Effector memory CD4-positive, alpha-beta T cell (primary cell): Measurements from ENCODE around the gene CCR5.
A peak's percentile ranks its signal among the peaks of the same experiment; 100 is the strongest.

Experiments used
- DNase-seq, 3 donors: peaks; one replicate each; pipeline ENCODE4 v3.0.0-alpha.2; 2020
- H3K27ac ChIP-seq: 2 replicates; pipeline ENCODE4 v1.7.0; 2013; ENCODE audit warnings: mild to moderate bottlenecking, low read length, moderate library complexity; ENCODE audit not compliant: insufficient read depth, poor library complexity, severe bottlenecking
- H3K27me3 ChIP-seq: replicated peaks from 2 replicates; pipeline ENCODE4 v1.7.0; 2013; ENCODE audit warnings: mild to moderate bottlenecking, low read length; ENCODE audit not compliant: insufficient read depth, control insufficient read depth, poor library complexity, severe bottlenecking
- H3K36me3 ChIP-seq: 2 replicates; pipeline ENCODE4 v1.7.0; 2013; ENCODE audit warnings: mild to moderate bottlenecking, low read length, moderate library complexity; ENCODE audit not compliant: control insufficient read depth, insufficient read depth
- H3K4me1 ChIP-seq: 2 replicates; pipeline ENCODE4 v1.7.0; 2013; ENCODE audit warnings: low read length, mild to moderate bottlenecking; ENCODE audit not compliant: control insufficient read depth, insufficient read depth, poor library complexity, severe bottlenecking
- H3K4me3 ChIP-seq: 2 replicates; pipeline ENCODE4 v1.7.0; 2013; ENCODE audit warnings: low read length, low read depth, mild to moderate bottlenecking; ENCODE audit not compliant: insufficient read depth, poor library complexity, severe bottlenecking
- H3K9me3 ChIP-seq: 2 replicates; pipeline ENCODE4 v1.7.0; 2013; ENCODE audit warnings: mild to moderate bottlenecking, low read length, moderate library complexity; ENCODE audit not compliant: control insufficient read depth

CCR5 gene

DNA sequence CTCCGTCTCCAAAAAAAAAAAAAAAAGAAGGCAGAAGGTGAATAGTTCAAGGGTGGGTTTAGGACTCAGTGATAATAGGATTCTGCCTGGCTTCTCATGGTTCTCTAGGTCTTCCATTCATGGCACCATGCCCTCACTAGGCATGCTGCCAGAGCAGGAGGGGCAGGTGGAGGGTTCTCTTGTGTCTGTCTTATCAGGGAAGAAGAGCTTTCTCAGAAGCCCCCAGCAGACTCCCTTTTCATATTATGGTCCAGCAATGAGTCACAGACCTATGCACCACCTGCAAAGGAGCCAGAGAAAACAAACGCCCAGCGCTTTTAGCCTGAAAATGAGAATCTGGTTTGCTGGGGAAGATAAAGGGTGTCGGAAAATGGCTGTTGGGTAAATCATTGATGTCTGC, 13.8 kb upstream of the CCR5 start:
- H3K27me3 ChIP-seq: no peaks in the 10 kb centered on the region
- no peak overlapping the region for H3K27ac ChIP-seq
- DNase-seq: no peak
- peak overlapping the region; percentile 9 for H3K4me3 ChIP-seq
- H3K9me3 ChIP-seq: no peaks in the 10 kb centered on the region
- H3K4me1 ChIP-seq: peaks cover 18% of the 10 kb centered on the region
- H3K36me3 ChIP-seq: no peaks in the 10 kb centered on the region

DNA sequence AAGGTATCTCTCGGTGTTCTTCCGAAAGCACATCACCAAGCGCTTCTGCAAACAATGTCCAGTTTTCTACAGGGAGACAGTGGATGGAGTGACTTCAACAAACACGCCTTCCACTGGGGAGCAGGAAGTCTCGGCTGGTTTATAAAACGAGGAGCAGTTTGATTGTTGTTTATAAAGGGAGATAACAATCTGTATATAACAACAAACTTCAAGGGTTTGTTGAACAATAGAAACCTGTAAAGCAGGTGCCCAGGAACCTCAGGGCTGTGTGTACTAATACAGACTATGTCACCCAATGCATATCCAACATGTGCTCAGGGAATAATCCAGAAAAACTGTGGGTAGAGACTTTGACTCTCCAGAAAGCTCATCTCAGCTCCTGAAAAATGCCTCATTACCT, 12.3 kb upstream of the CCR5 start:
- Histone ChIP-seq H3K9me3 (no peaks in the 10 kb centered on the region), H3K27me3 (no peaks in the 10 kb centered on the region), H3K4me1 (peaks cover 12% of the 10 kb centered on the region), H3K27ac (no peak overlapping the region), H3K4me3 (no peak overlapping the region), H3K36me3 (no peaks in the 10 kb centered on the region)
- DNase-seq: no peak

DNA sequence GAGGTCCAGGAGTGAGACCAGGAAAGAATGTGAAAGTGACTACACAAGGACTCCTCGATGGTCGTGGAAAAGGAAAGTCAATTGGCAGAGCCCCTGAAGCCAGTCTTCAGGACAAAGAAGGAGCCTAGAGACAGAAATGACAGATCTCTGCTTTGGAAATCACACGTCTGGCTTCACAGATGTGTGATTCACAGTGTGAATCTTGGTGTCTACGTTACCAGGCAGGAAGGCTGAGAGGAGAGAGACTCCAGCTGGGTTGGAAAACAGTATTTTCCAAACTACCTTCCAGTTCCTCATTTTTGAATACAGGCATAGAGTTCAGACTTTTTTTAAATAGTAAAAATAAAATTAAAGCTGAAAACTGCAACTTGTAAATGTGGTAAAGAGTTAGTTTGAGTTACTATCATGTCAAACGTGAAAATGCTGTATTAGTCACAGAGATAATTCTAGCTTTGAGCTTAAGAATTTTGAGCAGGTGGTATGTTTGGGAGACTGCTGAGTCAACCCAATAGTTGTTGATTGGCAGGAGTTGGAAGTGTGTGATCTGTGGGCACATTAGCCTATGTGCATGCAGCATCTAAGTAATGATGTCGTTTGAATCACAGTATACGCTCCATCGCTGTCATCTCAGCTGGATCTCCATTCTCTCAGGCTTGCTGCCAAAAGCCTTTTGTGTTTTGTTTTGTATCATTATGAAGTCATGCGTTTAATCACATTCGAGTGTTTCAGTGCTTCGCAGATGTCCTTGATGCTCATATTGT, 10.8 kb upstream of the CCR5 start:
- H3K4me3 ChIP-seq: peak overlapping the region; percentile 16
- H3K36me3 ChIP-seq: no peaks in the 10 kb centered on the region
- peak overlapping the region; percentile 45 for H3K27ac ChIP-seq
- no peaks in the 10 kb centered on the region for H3K27me3 ChIP-seq
- peaks cover 12% of the 10 kb centered on the region for H3K4me1 ChIP-seq
- H3K9me3 ChIP-seq: no peaks in the 10 kb centered on the region
- no peak for DNase-seq

DNA sequence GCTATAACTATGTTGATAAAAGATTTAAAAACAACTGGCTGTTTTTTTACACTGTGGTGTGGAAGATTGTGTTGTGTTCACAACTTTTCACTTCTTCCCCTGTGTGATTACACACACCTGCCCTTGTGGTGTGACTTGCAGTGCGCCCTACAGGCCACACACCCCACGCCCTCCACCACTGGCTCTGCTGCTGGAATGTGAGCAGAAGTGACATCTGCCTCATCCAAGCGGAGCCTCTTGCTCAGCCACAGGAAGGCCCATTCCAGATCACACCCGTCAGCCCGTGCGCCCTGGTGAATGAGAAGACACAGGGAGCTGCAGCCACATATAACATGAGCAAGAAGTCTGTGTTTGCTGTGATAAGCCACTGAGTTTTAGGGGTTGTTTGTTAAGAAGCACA, 9.8 kb upstream of the CCR5 start:
- Histone ChIP-seq H3K27ac (peak overlapping the region; percentile 41), H3K9me3 (no peaks in the 10 kb centered on the region), H3K4me3 (no peak overlapping the region), H3K4me1 (peaks cover 12% of the 10 kb centered on the region), H3K36me3 (no peaks in the 10 kb centered on the region), H3K27me3 (no peaks in the 10 kb centered on the region)
- DNase-seq: no peak

DNA sequence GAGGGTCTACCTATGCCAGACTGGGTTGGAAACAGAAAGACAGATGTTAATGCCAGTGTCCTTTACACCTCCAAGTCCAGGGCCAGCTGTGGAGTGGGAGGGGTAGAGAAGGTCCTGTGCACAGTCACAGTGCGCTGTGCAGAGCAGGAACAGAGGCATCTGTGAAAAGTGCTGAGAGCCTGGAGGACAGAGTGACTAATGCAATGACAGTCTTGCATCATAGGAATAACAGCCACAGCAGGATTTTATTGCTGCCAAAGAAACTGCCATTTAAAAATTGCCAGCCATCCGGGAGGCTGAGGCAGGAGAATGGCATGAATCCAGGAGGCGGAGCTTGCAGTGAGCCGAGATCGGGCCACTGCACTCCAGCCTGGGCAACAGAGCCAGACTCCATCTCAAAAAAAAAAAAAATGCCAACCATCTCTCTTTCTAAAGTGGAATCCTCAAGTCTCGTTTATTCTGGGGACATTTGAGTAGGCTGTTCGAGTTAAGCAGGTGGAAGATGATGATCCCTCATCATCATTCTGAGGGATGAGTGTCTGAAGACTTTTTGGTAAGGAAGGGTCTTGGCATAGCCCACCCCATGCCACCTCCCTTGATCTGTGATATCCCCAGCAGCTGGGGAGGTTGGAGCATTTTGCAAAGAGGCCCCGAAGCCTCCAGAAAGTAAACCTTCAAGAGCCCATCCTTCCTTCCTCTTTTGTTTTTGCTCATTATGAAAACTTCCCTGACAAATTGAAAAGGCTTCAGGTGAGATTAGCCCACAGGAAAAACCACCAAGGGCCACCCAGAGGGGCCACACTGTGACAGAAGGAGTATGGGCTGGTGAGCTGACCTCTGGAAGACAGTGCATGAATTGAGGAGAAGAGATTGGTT, 9.1 kb upstream of the CCR5 start:
- no peak overlapping the region for H3K27ac ChIP-seq
- no peaks in the 10 kb centered on the region for H3K27me3 ChIP-seq
- no peak overlapping the region for H3K4me3 ChIP-seq
- no peaks in the 10 kb centered on the region for H3K9me3 ChIP-seq
- H3K36me3 ChIP-seq: no peaks in the 10 kb centered on the region
- peaks cover 12% of the 10 kb centered on the region for H3K4me1 ChIP-seq
- DNase-seq: no peak

DNA sequence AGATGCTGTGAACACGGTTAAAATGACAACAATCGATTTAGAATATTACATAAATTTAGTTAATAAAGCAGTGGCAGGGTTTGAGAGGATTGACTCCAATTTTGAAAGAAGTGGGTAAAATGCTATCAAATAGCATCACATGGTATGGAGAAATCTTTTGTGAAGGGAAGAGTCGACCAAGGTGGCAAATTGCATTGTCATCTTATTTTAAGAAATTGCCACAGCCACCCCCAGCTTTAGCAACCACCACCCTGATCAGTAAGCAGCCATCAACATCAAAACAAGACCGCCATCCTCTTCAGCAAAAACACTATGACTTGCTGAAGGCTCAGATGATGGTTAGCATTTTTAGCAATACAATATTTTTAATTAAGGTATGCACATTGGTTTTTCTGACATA, 5.7 kb upstream of the CCR5 start:
- no peak for DNase-seq
- Histone ChIP-seq H3K4me3 (no peak overlapping the region), H3K4me1 (peaks cover 25% of the 10 kb centered on the region), H3K9me3 (no peaks in the 10 kb centered on the region), H3K27ac (no peak overlapping the region), H3K36me3 (no peaks in the 10 kb centered on the region), H3K27me3 (no peaks in the 10 kb centered on the region)

DNA sequence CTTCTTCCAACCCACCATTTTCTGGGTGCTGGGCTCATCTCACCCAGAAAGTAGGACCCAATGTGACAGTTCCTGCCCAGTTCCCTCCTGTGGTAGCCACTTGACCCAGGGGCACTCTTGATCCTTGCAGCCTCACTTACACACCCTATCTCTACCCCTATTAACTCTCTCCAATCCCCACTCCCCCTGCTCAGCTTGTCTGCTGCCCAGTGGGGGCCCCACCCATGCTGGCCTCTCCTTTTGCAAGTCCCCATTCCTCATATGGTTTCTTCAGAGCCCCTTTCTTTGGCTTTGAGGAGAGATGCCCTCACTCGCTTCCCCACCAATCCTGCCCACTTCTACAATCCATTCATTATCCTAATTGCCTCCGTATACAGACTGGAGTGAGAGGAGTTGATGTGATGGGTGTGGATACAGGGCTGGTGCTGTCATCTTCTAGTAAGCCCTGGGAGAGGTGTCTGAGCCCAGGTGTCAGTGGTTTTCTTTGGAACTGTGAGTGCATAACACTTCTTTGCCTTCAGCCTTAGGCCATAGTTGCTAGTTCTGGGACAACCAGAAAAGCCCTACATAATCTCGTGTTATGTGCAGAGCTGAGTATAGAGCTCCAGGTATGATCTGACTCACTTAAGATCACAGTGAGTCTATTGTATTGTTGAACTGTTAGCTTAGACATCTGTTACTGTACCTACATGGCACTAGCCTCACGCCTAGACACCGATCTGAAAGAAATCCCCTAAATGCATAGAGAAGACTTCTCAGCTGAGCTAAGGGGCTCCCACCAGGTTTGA, 4.8 kb upstream of the CCR5 start:
- H3K4me1 ChIP-seq: peaks cover 28% of the 10 kb centered on the region

DNA sequence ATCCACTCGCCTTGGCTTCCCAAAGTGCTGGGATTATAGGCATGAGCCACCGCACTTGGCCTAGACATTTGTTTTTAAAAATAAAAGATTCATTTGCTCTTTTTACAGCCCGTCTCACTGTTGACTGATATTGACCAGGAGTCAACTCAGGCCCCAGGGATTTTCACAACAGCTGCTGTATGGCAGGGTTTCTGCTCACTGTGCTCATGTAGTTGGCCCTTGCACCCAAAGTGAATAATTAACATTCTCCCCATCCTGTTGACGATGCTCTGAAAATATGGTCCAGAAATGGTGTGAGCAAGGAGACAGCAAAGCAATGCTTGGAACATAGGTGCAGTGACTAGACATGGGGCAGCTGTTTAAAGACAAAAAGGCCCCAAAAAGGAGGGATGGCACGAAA, 2.9 kb upstream of the CCR5 start:
- Histone ChIP-seq H3K4me3 (no peak overlapping the region), H3K27ac (no peak overlapping the region), H3K36me3 (no peaks in the 10 kb centered on the region), H3K27me3 (no peaks in the 10 kb centered on the region), H3K4me1 (peaks cover 29% of the 10 kb centered on the region), H3K9me3 (no peaks in the 10 kb centered on the region)
- no peak for DNase-seq

More for the DNA sequence above, 4.8 kb upstream of the CCR5 start:
- no peak overlapping the region for H3K27ac ChIP-seq
- no peak for DNase-seq
- H3K4me3 ChIP-seq: no peak overlapping the region
- no peaks in the 10 kb centered on the region for H3K27me3 ChIP-seq
- no peaks in the 10 kb centered on the region for H3K9me3 ChIP-seq
- no peaks in the 10 kb centered on the region for H3K36me3 ChIP-seq

DNA sequence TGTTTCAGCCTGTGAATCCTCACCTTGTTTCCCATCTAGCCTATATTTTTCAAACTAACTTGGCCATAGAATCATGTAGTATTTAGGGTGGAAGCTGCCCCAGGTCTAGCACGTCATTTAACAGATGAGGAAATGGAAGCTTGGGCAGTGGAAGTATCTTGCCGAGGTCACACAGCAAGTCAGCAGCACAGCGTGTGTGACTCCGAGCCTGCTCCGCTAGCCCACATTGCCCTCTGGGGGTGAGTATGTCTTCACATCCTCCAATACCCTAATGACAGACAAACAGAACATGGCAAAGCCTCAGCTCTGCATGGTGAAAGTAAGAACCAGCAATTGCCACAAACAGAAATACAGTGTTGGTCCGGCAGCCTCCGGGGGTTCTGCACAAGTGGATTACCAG, 2.2 kb upstream of the CCR5 start:
- H3K9me3 ChIP-seq: no peaks in the 10 kb centered on the region
- peaks cover 31% of the 10 kb centered on the region for H3K4me1 ChIP-seq
- no peak overlapping the region for H3K4me3 ChIP-seq
- peak; percentile 49 to 52 (median 51) for DNase-seq
- H3K27ac ChIP-seq: no peak overlapping the region
- H3K27me3 ChIP-seq: no peaks in the 10 kb centered on the region
- no peaks in the 10 kb centered on the region for H3K36me3 ChIP-seq
